Measurements from ENCODE around the gene ZNF438. TPM values are rescaled to one million over a fixed set of nuclear protein-coding genes. Genes with fewer than 3 reads are reported as not detected.

Gene ZNF438
- total and polyA plus RNA-seq, 10 of the 15 experiments (the other 5 are each of a cell fraction or from before 2014, with no cell fraction given), result 0.93 to 5.2 (median 1.9) TPM

DNA sequence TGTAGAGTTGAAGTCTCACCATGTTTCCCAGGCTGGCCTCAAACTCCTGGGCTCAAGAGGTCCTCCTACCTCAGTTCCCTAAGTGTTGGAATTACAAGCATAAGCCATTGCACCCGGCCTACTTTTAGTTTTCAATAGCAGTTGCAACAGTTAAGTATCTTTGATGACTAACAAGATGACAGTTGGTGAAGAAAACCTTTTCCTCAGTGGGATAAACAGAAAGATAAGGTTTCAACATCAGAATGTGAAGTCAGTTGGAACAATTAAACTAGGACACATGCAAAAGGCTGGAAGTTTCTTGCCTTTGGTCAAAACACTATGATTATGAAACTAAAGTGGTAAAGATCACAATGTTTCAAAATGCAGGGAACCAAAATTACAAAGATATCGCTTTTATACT, 169.2 kb downstream of the ZNF438 start:
- RAD21 ChIA-PET (ENCODE audit: unreplicated experiment), result no interaction called here
- no peak overlapping the region for H3K4me2 ChIP-seq (ENCODE audit: control insufficient read depth, insufficient read depth)
- intact Hi-C loops (cut with micrococcal nuclease; ENCODE audit: unreplicated experiment), result no loop called here
- H3K9me3 ChIP-seq (replicated peaks; ENCODE audit: control insufficient read depth, insufficient read depth, low read length), result no peaks in the 10 kb centered on the region
- H3K79me2 ChIP-seq (ENCODE audit: control insufficient read depth, insufficient read depth, low read length), result no peaks in the 10 kb centered on the region
- in situ Hi-C loops (cut with MboI), result no loop called here
- no peaks in the 10 kb centered on the region; a peak in 1 of 4 replicates for H3K36me3 ChIP-seq (ENCODE audit: control insufficient read depth in 2 of 2, insufficient read depth in 2 of 2, low read length in 1 of 2)
- no TSS peak for BruUV-seq (replicated peaks)
- H4K20me1 ChIP-seq (ENCODE audit: control insufficient read depth, insufficient read depth), result no peaks in the 10 kb centered on the region
- ATAC-seq (no peak), FAIRE-seq (no peak), DNase-seq (ENCODE audit: low read depth, low spot score) (no peak)
- no peaks in the 10 kb centered on the region for H3K27me3 ChIP-seq (replicated peaks in 1 of 2; ENCODE audit: control insufficient read depth in 2 of 2, insufficient read depth in 2 of 2, low read length in 1 of 2)
- no peak overlapping the region for H2AFZ ChIP-seq (ENCODE audit: control insufficient read depth, low read depth, low read length)
- no peak overlapping the region for H3K27ac ChIP-seq (ENCODE audit: control insufficient read depth, insufficient read depth)
- no peak overlapping the region for H3K9ac ChIP-seq (ENCODE audit: control insufficient read depth, insufficient read depth, low read length)
- POLR2A ChIA-PET, result no interaction called here
- SMC1A ChIA-PET (ENCODE audit: uncharacterized antibody, unreplicated experiment), result interaction anchor here (1.1 kb wide), 2 partner anchors 14 to 163 kb away, joined by 3 read pairs; no protein-coding TSS in a partner anchor
- H3K4me1 ChIP-seq (ENCODE audit: control insufficient read depth, insufficient read depth, low read length), result no peaks in the 10 kb centered on the region
- H3K4me3 ChIP-seq, result no peak overlapping the region
- no peak for TF ChIP-seq EP300 (IDR thresholded peaks at IDR 0.05; ENCODE audit: borderline replicate concordance in 1 of 2, control insufficient read depth in 1 of 2, low read depth in 2 of 2, low read length in 2 of 2)
- TF ChIP-seq ETV6 (conservative IDR thresholded peaks at IDR 0.05 in 1 of 2, IDR thresholded peaks at IDR 0.05 in 1 of 2; ENCODE audit: borderline replicate concordance in 1 of 2, low read depth in 1 of 2), result no peak
- TF ChIP-seq ZZZ3 (IDR thresholded peaks at IDR 0.05; ENCODE audit: control insufficient read depth, insufficient read length, low read depth), result no peak
- no peak for TF ChIP-seq NR2C1 (IDR thresholded peaks at IDR 0.05)
- TF ChIP-seq, protein P1, sequence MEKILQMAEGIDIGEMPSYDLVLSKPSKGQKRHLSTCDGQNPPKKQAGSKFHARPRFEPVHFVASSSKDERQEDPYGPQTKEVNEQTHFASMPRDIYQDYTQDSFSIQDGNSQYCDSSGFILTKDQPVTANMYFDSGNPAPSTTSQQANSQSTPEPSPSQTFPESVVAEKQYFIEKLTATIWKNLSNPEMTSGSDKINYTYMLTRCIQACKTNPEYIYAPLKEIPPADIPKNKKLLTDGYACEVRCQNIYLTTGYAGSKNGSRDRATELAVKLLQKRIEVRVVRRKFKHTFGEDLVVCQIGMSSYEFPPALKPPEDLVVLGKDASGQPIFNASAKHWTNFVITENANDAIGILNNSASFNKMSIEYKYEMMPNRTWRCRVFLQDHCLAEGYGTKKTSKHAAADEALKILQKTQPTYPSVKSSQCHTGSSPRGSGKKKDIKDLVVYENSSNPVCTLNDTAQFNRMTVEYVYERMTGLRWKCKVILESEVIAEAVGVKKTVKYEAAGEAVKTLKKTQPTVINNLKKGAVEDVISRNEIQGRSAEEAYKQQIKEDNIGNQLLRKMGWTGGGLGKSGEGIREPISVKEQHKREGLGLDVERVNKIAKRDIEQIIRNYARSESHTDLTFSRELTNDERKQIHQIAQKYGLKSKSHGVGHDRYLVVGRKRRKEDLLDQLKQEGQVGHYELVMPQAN (conservative IDR thresholded peaks at IDR 0.05), result no peak
- TF ChIP-seq, protein P2, sequence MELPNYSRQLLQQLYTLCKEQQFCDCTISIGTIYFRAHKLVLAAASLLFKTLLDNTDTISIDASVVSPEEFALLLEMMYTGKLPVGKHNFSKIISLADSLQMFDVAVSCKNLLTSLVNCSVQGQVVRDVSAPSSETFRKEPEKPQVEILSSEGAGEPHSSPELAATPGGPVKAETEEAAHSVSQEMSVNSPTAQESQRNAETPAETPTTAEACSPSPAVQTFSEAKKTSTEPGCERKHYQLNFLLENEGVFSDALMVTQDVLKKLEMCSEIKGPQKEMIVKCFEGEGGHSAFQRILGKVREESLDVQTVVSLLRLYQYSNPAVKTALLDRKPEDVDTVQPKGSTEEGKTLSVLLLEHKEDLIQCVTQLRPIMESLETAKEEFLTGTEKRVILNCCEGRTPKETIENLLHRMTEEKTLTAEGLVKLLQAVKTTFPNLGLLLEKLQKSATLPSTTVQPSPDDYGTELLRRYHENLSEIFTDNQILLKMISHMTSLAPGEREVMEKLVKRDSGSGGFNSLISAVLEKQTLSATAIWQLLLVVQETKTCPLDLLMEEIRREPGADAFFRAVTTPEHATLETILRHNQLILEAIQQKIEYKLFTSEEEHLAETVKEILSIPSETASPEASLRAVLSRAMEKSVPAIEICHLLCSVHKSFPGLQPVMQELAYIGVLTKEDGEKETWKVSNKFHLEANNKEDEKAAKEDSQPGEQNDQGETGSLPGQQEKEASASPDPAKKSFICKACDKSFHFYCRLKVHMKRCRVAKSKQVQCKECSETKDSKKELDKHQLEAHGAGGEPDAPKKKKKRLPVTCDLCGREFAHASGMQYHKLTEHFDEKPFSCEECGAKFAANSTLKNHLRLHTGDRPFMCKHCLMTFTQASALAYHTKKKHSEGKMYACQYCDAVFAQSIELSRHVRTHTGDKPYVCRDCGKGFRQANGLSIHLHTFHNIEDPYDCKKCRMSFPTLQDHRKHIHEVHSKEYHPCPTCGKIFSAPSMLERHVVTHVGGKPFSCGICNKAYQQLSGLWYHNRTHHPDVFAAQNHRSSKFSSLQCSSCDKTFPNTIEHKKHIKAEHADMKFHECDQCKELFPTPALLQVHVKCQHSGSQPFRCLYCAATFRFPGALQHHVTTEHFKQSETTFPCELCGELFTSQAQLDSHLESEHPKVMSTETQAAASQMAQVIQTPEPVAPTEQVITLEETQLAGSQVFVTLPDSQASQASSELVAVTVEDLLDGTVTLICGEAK (IDR thresholded peaks at IDR 0.05; ENCODE audit: borderline replicate concordance), result no peak
- no peak for TF ChIP-seq RELA (IDR thresholded peaks at IDR 0.05; ENCODE audit: borderline replicate concordance, partially characterized antibody)
- no peak for TF ChIP-seq ATF7 (IDR thresholded peaks at IDR 0.05; ENCODE audit: low read depth)
- no peak for TF ChIP-seq RFX5 (IDR thresholded peaks at IDR 0.05; ENCODE audit: low read depth, low read length)
- 58% methylated on average over 2 of the region's 2 CpGs for WGBS (ENCODE audit: insufficient coverage, insufficient replicate concordance, low lambda C conversion rate, missing lambda C conversion rate)
- CTCF ChIA-PET, result no interaction called here
